ENCODE results near the gene ARL13B.

DNA sequence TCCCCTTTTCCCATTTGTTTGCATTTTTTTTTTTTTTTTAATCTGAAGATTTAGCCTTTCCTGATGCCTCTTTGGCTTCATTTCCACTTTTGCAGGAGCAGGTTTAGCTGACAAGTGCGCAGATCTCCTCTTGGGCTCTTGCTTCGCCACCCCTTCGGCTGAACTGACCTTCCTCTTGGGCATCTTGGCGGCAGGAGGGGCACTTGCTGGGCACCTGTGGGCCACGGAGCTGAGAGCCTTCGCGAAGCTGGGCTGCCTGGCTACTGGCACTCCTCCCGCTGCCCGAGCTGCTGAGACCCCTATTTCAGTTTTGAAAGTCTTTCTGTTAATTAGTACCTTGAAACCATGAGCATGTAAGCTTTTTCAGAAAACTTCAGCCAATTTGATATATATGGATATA is 8.8 kb downstream of the ARL13B start:
- TF ChIP-seq, protein P1, sequence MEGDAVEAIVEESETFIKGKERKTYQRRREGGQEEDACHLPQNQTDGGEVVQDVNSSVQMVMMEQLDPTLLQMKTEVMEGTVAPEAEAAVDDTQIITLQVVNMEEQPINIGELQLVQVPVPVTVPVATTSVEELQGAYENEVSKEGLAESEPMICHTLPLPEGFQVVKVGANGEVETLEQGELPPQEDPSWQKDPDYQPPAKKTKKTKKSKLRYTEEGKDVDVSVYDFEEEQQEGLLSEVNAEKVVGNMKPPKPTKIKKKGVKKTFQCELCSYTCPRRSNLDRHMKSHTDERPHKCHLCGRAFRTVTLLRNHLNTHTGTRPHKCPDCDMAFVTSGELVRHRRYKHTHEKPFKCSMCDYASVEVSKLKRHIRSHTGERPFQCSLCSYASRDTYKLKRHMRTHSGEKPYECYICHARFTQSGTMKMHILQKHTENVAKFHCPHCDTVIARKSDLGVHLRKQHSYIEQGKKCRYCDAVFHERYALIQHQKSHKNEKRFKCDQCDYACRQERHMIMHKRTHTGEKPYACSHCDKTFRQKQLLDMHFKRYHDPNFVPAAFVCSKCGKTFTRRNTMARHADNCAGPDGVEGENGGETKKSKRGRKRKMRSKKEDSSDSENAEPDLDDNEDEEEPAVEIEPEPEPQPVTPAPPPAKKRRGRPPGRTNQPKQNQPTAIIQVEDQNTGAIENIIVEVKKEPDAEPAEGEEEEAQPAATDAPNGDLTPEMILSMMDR (conservative IDR thresholded peaks at IDR 0.05), result no peak
- no peak for TF ChIP-seq ZFX (IDR thresholded peaks at IDR 0.05)

Data from C4-2B (cell line).